ENCODE results near the gene DPT. TPM values are rescaled to one million over a fixed set of nuclear protein-coding genes. Genes with fewer than 3 reads are reported as not detected.

DPT gene
- polyA plus RNA-seq, 1 donor (not counting 4 experiments of a cell fraction or from before 2014, with no cell fraction given) = not detected

- Histone ChIP-seq H3K27ac (ENCODE audit: control insufficient read depth, insufficient read depth, low read length) (no peak overlapping the region), H3K36me3 (ENCODE audit: control insufficient read depth in 2 of 2, extremely low read depth in 1 of 2, insufficient read depth in 2 of 2, low read length in 2 of 2) (no peaks in the 10 kb centered on the region), H3K9me1 (ENCODE audit: control insufficient read depth, extremely low read depth, insufficient read depth, low read length) (no peaks in the 10 kb centered on the region), H3K27me3 (ENCODE audit: control insufficient read depth, extremely low read depth, insufficient read depth, low read length) (no peaks in the 10 kb centered on the region), H3K9ac (ENCODE audit: control insufficient read depth, extremely low read depth, insufficient read depth, low read length) (no peak overlapping the region), H3K4me2 (ENCODE audit: control insufficient read depth, extremely low read depth, insufficient read depth, low read depth, low read length) (no peak overlapping the region), H2AFZ (ENCODE audit: control insufficient read depth, low read length) (no peak overlapping the region), H3K9me3 (ENCODE audit: control insufficient read depth, low read depth, low read length) (no peaks in the 10 kb centered on the region), H3K4me1 (ENCODE audit: control insufficient read depth, extremely low read depth, insufficient read depth, low read length) (no peaks in the 10 kb centered on the region), H3K79me2 (ENCODE audit: control insufficient read depth, insufficient read depth, low read length) (no peaks in the 10 kb centered on the region), H4K20me1 (ENCODE audit: control insufficient read depth, extremely low read depth, insufficient read depth, low read length) (no peaks in the 10 kb centered on the region), H3K4me3 (ENCODE audit: control insufficient read depth in 2 of 3, extremely low read depth in 1 of 3, insufficient read depth in 2 of 3, low read depth in 1 of 3, low read length in 3 of 3) (no peak overlapping the region)
- TF ChIP-seq EZH2 (IDR thresholded peaks at IDR 0.05; ENCODE audit: low read length) (no peak), CTCF (optimal IDR thresholded peaks at IDR 0.05 in 1 of 3, IDR thresholded peaks at IDR 0.05 in 1 of 3, conservative IDR thresholded peaks at IDR 0.05 in 1 of 3; ENCODE audit: extremely low read depth in 1 of 3, insufficient read depth in 2 of 3, low read length in 3 of 3) (no peak)
- no peak for DNase-seq (ENCODE audit: low read depth, low spot score)
- dilution Hi-C loops (cut with MboI; ENCODE audit: extremely low pct_ligation_motif_present, low sequenced_read_pairs) = no loop called here
- FAIRE-seq = no peak
Measured at GRCh38 chr1:168683871-168684270, 45.1 kb downstream of the DPT start.

- FAIRE-seq (no peak), DNase-seq (ENCODE audit: low read depth, low spot score) (no peak)
- no peak for TF ChIP-seq CTCF (optimal IDR thresholded peaks at IDR 0.05 in 1 of 3, IDR thresholded peaks at IDR 0.05 in 1 of 3, conservative IDR thresholded peaks at IDR 0.05 in 1 of 3; ENCODE audit: extremely low read depth in 1 of 3, insufficient read depth in 2 of 3, low read length in 3 of 3)
- no peak for TF ChIP-seq EZH2 (IDR thresholded peaks at IDR 0.05; ENCODE audit: low read length)
- Histone ChIP-seq H3K4me1 (ENCODE audit: control insufficient read depth, extremely low read depth, insufficient read depth, low read length) (no peaks in the 10 kb centered on the region), H3K27me3 (ENCODE audit: control insufficient read depth, extremely low read depth, insufficient read depth, low read length) (no peaks in the 10 kb centered on the region), H3K4me3 (ENCODE audit: control insufficient read depth in 2 of 3, extremely low read depth in 1 of 3, insufficient read depth in 2 of 3, low read depth in 1 of 3, low read length in 3 of 3) (no peak overlapping the region), H3K27ac (ENCODE audit: control insufficient read depth, insufficient read depth, low read length) (no peak overlapping the region), H3K9me1 (ENCODE audit: control insufficient read depth, extremely low read depth, insufficient read depth, low read length) (no peaks in the 10 kb centered on the region), H4K20me1 (ENCODE audit: control insufficient read depth, extremely low read depth, insufficient read depth, low read length) (no peaks in the 10 kb centered on the region), H2AFZ (ENCODE audit: control insufficient read depth, low read length) (no peak overlapping the region), H3K36me3 (ENCODE audit: control insufficient read depth in 2 of 2, extremely low read depth in 1 of 2, insufficient read depth in 2 of 2, low read length in 2 of 2) (no peaks in the 10 kb centered on the region), H3K9me3 (ENCODE audit: control insufficient read depth, low read depth, low read length) (no peaks in the 10 kb centered on the region), H3K9ac (ENCODE audit: control insufficient read depth, extremely low read depth, insufficient read depth, low read length) (no peak overlapping the region), H3K79me2 (ENCODE audit: control insufficient read depth, insufficient read depth, low read length) (no peaks in the 10 kb centered on the region), H3K4me2 (ENCODE audit: control insufficient read depth, extremely low read depth, insufficient read depth, low read depth, low read length) (no peak overlapping the region)
- dilution Hi-C loops (cut with MboI; ENCODE audit: extremely low pct_ligation_motif_present, low sequenced_read_pairs) = no loop called here
Measured at GRCh38 chr1:168676861-168677260, 52.1 kb downstream of the DPT start.

Data from keratinocyte (primary cell).